ENCODE measurements around the gene PLEKHH2.
A peak's percentile ranks its signal among the peaks of the same experiment; 100 is the strongest.

Gene PLEKHH2

DNA sequence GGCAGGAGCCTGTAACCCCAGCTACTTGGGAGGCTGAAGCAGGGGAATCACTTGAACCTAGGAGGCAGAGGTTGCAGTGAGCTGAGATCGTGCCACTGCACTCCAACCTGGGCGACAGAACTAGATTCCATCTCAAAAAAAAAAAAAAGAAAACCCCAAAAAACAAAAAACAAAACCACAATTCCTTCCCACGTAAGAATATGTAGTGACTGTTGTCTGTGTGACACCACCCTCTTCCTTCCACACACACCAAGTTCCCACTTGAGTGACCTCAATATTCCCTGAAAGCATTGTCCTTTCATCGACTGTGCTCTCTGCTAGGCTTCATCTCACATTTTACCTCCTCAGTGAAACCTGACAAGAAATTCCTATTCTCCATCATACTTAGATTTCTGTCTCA is 32.4 kb upstream of the PLEKHH2 start:
- Histone ChIP-seq H3K4me3 (ENCODE audit: low read depth, low read length) (no peak overlapping the region), H3K27ac (no peak overlapping the region), H3K36me3 (replicated peaks) (no peaks in the 10 kb centered on the region), H3K27me3 (replicated peaks) (no peaks in the 10 kb centered on the region)
- in situ Hi-C loops (cut with HindIII; ENCODE audit: low pct_ligation_motif_present, low sequenced_read_pairs): no loop called here
- no peak for DNase-seq
- TF ChIP-seq, protein P1, sequence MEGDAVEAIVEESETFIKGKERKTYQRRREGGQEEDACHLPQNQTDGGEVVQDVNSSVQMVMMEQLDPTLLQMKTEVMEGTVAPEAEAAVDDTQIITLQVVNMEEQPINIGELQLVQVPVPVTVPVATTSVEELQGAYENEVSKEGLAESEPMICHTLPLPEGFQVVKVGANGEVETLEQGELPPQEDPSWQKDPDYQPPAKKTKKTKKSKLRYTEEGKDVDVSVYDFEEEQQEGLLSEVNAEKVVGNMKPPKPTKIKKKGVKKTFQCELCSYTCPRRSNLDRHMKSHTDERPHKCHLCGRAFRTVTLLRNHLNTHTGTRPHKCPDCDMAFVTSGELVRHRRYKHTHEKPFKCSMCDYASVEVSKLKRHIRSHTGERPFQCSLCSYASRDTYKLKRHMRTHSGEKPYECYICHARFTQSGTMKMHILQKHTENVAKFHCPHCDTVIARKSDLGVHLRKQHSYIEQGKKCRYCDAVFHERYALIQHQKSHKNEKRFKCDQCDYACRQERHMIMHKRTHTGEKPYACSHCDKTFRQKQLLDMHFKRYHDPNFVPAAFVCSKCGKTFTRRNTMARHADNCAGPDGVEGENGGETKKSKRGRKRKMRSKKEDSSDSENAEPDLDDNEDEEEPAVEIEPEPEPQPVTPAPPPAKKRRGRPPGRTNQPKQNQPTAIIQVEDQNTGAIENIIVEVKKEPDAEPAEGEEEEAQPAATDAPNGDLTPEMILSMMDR (IDR thresholded peaks at IDR 0.05; ENCODE audit: low read depth, low read length, missing control alignments): no peak

DNA sequence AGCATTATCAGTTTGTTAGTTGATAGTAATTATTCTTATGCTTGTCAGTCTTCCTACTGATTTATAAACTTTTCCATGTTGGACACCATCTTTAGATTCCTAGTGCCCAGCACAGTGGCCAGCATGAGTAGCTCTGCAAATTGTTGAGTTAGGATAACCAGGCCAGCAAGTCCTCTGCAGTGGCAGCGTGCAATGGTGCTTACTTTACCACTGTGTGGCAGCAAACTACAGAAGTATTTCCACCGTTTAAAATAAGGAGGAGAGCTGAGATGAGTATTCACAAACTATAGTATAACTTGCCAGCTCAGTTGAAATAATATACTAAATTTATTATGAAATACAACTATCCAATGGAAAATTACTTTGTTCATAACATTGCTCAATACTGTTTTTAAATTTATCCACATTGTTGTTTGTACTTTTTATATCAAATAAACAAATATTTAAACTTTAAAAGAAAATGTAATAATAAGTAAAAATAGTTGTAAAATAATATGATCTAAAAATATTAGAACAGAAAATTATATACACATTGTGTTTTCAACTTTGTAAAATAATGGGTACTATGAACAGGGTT is 31.9 kb upstream of the PLEKHH2 start:
- TF ChIP-seq, protein P1 (IDR thresholded peaks at IDR 0.05; ENCODE audit: low read depth, low read length, missing control alignments): peak; percentile 78
- Histone ChIP-seq H3K4me3 (ENCODE audit: low read depth, low read length) (no peak overlapping the region), H3K27ac (no peak overlapping the region), H3K36me3 (replicated peaks) (no peaks in the 10 kb centered on the region), H3K27me3 (replicated peaks) (no peaks in the 10 kb centered on the region)
- in situ Hi-C loops (cut with HindIII; ENCODE audit: low pct_ligation_motif_present, low sequenced_read_pairs): no loop called here
- DNase-seq: peak; percentile 64

DNA sequence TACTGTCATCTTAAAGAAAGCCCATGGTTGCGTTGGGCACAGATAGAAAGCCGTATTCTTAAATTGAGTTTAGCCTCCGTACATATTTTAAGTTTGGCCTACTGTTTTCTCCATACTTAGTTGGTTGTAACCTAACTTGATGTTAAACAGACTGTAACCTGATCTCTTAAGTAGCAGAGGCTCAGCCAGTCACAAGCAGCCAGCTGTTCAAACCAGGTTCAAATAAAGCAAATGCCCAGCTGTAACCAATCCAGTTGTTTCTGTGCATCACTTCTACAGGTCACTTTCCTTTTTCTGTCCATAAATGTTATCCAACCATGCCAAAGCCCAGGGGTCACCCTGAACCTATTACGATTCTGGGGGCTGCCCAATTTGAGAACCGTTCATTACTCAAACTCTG is 31.2 kb upstream of the PLEKHH2 start:
- Histone ChIP-seq H3K27me3 (replicated peaks) (no peaks in the 10 kb centered on the region), H3K4me3 (ENCODE audit: low read depth, low read length) (no peak overlapping the region), H3K36me3 (replicated peaks) (no peaks in the 10 kb centered on the region), H3K27ac (no peak overlapping the region)
- no peak for DNase-seq
- TF ChIP-seq, protein P1 (IDR thresholded peaks at IDR 0.05; ENCODE audit: low read depth, low read length, missing control alignments): no peak
- in situ Hi-C loops (cut with HindIII; ENCODE audit: low pct_ligation_motif_present, low sequenced_read_pairs): no loop called here

DNA sequence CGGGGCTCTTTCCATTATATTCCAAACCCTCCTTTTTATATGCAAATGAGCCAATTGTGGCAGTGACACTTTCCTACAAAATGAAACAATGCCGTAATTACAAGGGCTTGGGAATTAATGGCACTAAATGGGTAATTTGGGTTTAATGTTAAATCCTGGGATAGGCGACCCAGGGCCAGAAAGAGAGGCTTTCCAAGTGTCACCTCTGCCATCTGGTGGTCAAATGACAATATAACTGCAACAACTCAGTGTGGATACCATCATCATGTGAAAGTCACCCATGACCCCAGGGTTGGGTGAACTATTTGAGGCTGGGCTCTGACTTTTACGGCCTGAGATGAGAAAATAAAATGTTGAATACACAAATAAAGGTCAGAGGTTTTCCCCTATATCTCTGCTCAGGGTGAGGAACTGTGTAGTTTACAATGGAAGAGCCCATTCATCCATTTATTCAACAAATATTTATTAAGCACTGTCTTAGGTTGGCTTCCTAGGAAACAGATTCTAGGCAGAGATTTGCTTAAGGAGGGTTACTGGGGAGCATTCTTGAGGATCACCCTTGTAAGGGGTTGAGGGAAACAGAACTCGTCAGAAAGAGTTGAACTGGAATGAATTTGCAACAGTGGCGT is 27.7 kb upstream of the PLEKHH2 start:
- H3K27ac ChIP-seq: no peak overlapping the region
- no peak overlapping the region for H3K4me3 ChIP-seq (ENCODE audit: low read depth, low read length)
- in situ Hi-C loops (cut with HindIII; ENCODE audit: low pct_ligation_motif_present, low sequenced_read_pairs): no loop called here
- TF ChIP-seq, protein P1 (IDR thresholded peaks at IDR 0.05; ENCODE audit: low read depth, low read length, missing control alignments): peak; percentile 76
- DNase-seq: peak; percentile 55
- no peaks in the 10 kb centered on the region for H3K27me3 ChIP-seq (replicated peaks)
- H3K36me3 ChIP-seq (replicated peaks): no peaks in the 10 kb centered on the region

DNA sequence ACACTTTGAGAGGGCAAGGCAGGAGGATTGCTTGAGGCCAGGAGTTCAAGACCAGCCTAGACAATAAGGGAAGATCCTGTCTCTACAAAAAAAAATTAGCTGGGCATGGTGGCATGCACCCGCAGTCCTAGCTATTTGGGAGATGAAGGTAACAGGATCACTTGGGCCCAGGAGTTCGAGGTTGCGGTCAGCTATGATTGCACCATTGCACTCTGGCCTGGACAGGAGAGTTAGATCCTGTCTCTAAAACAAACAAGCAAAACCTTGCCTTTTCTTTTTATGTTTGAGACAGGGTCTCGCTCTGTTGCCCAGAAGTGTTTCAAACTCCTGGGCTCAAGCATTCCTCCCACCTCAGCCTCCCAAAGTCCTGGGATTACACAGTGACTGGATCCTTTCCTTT is 26.7 kb upstream of the PLEKHH2 start:
- Histone ChIP-seq H3K4me3 (ENCODE audit: low read depth, low read length) (no peak overlapping the region), H3K27me3 (replicated peaks) (no peaks in the 10 kb centered on the region), H3K36me3 (replicated peaks) (no peaks in the 10 kb centered on the region), H3K27ac (no peak overlapping the region)
- DNase-seq: no peak
- TF ChIP-seq, protein P1 (IDR thresholded peaks at IDR 0.05; ENCODE audit: low read depth, low read length, missing control alignments): no peak
- in situ Hi-C loops (cut with HindIII; ENCODE audit: low pct_ligation_motif_present, low sequenced_read_pairs): no loop called here
